GM21515 (cell line): ENCODE data around the gene OCA2.
"Not testable (repeated sequence)": the region's sequence is repeated elsewhere in the genome, so short reads cannot be mapped to it uniquely, and the experiment has no call there.

Experiments used
- ATAC-seq: cut with Tn5 transposase; IDR thresholded peaks from one replicate; pipeline ENCODE4 v1.9.1; 2021; ENCODE audit not compliant: unreplicated experiment

The OCA2 gene

DNA sequence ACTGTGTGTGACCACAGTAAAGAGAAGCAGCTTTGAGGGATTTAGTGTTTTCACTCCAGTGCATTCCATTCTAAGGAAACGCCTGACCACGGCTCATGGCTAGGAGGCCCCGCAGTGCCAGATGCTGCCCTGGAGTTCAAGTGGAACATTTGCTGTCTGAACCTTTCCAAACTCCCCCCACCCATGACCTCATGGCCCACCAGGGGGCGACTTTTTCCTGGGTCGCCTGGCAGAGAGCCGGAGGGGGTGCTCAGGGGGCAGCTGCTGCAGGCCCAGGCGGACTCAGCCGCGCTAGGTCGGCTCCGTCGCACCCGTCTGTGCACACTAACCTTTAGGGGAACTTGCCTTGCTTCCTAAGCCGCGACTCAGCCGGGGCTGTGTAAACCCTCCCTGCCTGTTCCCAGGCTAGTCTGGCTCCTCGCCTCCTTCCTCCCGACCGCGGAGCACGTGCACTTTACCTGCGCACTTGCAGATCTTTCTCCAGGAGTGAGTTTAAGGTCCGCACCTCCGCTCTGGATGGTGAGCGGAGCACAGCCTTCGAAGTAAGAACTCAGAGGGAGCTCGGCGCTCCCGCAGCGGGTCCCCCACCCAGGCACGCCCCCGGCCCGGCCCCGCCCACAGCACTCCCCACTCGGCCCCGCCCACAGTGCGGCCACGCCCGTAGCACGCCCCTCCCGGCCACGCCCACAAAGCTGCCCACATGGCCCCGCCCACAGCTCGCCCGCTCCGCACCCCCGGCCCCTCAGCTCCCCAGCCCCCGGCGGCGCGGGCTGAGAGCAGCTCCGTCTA is at the start of gene OCA2:
OCA2 (minus strand) TSS at position 550 of the 789 bp plus-strand sequence. CDS start 17,441 bp downstream, outside the sequence.
- no peak for ATAC-seq

DNA sequence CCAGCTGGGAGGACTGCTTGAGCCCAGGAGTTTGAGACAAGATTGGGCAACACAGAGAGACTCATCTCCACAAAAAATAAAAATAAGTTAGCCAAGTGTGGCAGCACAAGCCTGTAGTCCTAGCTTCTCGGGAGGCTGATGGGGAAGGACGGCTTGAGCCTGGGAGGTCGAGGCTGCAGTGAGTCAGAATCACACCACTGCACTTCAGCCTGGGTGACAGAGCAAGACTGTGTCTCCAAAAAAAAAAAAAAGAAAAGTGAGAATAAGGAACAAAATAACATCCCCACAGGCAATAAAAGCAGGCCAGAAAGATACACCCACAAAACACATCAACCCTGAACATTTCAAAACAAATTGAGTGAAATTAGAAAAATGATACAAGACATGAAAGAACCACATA is 48.7 kb upstream of the OCA2 start:
- no peak for ATAC-seq

DNA sequence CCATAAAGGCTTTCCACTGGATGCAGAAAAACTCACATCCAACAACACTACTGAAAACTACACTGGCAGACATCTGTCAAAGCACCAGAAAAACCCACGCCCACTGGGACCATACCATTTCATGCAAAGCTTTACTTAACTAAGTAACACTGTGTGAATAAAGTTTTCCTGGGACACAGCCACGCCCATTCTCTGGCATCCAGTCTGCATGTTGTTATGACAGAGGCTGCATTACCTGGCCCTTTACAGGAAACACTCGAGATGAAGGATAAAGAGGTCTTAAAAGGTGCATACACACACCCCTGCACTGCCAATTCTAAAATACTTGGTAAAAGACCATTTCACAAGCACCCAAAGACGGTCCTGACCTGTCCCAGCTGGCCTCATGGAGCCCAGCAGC is 46.3 kb upstream of the OCA2 start:
- ATAC-seq, result not testable (repeated sequence)

DNA sequence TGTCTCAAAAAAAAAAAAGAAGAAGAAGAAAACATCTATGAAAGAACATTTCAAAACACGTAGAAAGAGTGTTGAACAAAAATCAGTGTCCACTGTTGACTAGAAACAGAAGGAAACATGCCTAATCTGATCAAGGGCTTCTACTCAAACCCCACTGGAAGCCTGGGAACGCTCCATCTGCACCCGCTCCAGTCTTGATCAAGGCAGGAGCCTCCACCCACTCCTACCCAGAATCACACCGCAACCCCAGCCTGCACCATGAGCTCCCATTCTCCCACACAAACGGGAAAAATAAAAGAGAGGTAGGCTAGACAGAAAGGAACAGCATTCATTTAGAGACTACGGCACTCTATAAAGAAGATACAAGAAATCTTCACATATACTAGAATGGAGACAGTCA is 40.9 kb upstream of the OCA2 start:
- ATAC-seq, result no peak

DNA sequence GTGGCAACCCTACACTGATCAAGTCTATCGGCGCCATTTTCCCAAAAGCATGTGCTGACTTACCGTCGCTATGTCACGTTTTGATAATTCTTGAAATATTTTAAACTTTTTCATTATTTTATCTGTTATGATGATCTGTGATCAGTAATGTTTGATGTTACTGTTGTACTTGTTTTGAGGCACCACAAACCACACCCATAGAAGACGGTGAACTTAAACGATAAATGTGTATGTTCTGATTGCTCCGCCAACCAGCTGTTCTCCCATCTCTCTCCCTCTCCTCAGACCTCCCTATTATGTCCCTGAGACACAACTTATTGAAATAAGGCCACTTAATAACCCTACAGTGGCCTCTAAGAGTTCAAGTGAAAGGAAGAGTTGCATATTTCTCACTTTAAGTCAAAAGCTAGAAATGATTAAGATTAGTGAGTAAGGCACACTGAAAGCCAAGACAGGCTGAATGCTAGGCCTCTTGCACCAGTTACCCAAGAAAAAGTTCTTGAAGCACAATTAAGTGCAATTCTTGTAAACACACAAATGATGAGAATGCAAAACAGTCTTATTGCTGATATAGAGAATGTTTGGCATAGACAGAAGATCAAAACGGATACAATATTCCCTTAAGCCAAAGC is 38.4 kb upstream of the OCA2 start:
- ATAC-seq, result not testable (repeated sequence)

DNA sequence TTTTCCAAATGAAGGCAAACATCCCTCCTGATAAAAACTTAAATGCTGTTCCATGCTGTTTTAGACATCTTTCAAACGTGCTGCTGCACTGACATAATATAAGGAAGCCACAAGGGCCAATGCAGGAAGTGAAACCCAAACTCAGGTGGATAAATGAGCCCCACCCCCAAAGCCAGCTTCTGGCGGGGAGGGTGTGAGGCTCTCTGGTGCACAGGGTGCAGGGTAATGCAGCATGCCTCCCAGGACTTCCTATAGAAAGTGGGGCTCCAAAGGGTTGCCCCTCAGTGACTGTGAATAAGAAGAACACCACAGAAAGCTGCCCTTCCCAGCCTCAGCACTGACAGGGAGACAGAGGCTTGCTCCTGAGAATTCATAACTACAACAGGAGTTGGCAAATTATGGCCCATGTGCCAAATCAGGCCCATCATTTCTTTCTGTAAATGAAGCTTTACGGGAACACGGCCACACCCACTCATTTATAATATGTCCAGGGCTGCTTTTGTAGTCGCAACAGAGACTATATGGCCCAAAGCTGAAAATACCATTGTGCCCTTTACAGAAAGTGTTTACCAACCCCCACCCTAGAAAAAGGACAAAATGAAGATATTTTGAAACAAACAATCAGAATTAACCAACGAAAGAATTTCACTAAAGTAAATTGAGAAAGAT is 37.3 kb upstream of the OCA2 start:
- ATAC-seq, result peak; percentile 99

DNA sequence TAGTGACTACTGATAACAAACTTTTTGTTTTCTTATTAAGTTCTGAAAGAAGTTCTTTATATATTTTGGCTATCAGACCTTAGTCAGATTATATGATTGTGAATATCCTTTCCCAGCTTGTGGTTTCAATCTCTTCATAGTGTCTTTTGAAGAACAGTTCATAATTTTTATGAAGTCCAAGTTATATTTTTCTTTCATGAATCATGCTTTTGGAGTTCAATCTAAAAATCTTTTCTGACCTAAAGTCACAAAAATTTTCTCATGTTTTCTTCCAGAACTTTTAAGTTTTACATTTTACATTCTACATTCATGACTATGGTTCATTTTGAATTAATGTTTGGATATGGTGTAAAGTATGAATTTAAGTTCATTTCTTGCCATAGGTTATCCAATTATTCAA is 34.2 kb upstream of the OCA2 start:
- no peak for ATAC-seq

DNA sequence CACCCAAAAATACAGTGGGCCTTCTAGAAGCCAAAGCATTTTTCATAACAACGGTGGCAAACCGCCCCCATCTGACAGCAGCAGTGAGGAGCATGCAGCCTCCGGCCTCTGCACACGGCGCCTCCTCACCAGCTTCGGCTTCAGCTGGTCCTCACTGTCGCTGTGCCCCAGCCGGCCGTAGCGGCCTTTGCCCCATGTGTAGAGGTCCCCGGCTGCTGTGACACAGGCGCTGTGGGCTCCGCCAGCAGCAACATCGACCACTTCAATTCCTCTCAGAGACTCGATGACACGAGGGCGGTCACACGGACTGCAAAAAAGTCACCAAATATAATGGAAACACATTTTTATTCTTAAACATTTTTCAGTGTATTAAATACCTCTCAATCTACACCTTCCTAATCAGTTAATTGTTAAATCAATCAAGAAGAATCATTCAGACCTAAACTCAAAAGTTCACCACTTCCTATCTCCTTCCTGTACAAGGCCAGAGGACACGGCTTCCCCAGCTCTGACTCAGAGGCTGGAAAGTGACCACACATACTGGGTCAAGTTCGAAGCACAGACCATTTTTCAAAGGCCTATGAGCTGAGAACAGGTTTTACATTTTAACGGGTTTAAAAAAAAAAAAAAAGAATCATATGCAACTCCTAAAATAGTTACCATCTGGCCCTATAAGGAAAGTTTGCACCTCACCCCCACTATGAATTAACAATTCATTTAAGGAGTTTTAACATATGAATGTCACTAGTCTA is 33.6 kb upstream of the OCA2 start:
- no peak for ATAC-seq

DNA sequence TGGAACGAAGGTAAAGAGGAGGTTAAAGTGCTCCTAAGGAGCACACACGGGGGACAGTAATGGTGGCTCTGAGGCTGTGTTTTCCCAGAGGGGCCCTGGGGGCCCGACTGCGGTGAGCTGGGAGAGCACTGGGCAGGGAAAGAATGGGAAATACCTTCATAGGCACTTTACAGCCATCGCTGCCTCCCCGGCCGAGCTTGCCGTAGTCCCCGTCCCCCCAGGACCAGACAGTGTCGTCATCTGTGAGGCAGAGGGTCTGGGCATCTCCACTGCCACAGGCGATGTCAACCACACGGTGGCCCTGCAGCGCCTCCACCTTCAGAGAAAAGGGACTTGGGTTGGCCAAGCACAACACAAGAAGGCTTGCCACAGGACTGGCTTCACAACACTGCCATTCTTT is 32.8 kb upstream of the OCA2 start:
- no peak for ATAC-seq

DNA sequence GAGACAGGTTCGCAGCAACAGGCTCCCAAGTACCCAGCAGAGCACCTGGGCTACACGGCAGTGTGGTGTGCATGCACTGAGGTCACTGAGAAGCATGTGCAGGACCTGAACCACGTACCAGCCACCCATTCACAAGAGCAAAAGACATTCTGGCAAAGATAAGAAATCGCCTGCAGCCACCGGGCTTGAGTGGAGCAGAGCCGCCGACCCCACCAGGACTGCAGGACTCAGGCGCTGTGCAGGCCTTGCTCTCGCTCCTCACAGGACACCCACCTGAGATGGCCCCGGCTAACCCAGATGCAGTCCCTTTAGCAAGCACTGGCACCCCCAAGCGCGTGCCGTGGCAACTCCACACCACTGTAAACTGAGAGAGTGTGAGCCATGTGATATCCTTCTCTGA is 32.3 kb upstream of the OCA2 start:
- ATAC-seq, result no peak

DNA sequence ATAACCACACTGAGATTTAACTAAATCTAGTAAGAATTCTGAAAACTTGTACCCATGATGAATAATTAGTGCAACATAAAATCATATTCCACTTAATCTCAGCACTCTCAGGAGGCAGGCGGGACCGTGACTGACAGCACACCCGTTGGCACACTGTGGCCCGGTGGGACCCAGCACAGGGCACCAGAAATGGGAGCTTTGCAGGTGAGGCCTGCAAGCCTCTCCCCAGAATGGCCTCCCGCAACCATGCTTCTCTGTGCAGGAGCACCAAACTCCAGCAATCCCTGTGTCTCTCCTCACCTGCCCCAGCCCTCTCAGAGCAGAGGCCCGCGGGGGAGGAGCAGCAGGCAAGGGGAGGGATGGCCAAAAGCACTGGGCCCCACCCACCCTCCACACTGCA is 31.5 kb upstream of the OCA2 start:
- no peak for ATAC-seq

DNA sequence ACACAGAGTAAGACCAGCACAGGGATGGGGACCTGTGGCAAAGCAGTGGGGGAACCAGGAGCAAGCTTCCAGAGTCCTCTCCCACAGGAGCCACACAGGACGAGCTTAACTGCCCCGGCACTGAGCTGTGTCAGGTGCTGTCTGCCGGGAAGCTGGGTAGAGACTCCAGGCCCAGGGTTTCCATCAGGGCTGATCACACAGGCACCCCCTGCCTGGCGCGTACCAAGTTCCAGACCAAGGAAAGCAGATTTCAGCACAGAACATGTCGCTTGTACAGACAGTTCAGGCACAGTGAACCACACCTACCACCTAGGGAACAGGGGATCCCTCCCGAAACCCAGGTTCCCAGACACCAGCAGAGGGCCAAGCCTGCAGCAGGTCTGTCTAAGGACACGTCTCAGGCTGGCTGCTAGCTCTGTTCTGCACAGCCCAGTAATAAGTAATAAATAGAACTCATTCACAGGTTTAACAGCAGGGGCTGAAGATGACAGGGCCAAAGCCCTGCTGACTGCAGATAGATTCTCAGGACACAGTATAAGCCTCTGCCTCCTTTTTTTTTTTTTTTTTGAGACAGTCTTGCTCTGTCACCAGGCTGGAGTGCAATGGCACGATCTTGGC is 30.2 kb upstream of the OCA2 start:
- ATAC-seq, result no peak

DNA sequence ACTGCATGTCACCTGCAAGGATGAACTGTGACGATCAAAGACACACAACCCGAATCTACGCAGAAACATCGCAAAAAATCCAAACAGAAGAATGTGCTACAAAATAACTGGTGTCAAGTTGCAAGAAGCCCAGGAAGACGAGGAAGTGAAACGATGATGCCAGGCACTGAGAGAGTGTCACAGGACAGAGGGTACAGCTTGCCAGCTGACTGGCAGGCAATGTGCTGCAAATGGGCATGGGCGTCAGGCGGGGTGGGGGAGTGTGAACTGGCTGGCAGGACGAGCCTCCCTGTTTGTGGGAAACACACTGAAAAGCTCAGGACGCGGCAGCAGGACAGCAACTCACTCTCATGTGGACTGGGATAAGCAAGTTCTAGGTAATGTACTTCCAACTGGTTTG is 28.9 kb upstream of the OCA2 start:
- no peak for ATAC-seq

DNA sequence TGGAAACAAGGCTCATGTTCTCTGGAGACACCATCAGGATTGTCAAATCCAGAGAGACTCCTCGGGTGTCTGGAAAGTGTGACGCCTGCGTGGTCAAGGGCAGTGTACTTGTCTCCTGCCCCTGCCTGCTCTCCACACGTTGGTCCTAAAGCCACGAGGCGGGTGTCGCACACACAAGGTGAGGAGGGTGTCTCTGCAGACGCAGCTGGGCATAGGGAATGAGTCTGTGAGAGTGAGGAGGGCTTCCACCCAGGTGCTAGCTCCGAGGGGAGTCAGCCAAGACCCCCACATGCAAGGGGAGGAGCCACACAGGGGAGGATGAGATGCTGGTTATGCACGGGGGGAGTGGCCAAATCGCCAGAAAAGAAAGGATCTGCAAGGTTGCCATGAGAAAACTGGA is 27.9 kb upstream of the OCA2 start:
- ATAC-seq, result no peak

DNA sequence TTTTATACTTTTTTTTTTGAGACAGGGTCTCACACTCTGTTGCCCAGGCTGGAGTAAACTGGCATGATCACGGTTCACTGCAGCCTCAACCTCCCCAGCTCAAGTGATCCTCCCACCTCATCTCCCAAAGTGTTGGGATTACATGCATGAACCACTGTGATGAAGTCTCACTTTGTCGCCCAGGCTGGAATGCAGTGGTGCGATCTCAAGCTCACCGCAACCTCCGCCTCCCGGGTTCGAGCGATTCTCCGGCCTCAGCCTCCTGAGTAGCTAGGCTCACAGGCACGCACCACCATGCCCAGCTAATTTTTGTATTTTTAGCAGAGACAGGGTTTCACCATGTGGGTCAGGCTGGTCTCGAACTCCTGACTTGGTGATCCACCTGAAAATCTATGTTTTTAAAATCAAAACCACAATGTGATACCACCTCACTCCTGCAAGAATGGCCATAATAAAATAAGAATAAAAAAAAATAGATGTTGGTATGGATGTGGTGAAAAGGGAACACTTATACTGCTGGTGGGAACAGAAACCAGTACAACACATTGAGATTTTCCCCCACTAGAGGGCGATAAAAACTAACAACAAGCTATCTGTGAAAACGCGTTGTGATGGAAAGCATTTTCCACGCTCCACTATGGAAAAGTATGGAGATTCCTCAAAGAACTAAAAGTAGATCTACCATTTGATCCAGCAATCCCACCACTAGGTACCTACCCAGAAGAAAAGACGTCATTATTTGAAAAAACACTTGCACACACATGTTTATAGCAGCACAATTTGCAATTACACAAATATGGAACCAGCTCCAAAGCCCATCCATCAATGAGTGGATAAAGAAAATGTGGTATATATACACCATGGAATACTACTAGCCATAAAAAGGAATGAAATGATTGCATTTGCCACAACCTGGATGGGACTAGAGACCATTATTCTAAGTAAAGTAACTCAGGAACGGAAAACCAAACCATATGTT is 26.8 kb upstream of the OCA2 start:
- no peak for ATAC-seq

DNA sequence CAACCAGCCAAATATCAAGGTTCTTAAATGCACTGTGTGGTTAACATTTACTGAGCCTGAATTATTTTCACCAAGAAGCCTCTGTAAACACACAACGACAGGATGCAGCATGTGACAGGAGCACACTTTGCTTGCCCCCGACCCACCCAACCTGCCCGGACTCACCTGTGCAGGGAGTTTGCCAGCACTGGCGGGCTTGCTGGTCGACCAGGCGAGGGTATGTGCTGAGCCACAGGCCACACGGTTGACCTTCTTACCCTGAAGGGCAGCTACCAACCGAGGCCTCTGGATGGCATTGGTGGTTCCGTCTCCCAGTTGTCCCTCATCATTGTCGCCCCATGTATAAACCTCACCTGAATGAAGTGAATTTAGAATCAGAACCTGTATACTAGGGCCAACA is 25.7 kb upstream of the OCA2 start:
- ATAC-seq, result no peak

DNA sequence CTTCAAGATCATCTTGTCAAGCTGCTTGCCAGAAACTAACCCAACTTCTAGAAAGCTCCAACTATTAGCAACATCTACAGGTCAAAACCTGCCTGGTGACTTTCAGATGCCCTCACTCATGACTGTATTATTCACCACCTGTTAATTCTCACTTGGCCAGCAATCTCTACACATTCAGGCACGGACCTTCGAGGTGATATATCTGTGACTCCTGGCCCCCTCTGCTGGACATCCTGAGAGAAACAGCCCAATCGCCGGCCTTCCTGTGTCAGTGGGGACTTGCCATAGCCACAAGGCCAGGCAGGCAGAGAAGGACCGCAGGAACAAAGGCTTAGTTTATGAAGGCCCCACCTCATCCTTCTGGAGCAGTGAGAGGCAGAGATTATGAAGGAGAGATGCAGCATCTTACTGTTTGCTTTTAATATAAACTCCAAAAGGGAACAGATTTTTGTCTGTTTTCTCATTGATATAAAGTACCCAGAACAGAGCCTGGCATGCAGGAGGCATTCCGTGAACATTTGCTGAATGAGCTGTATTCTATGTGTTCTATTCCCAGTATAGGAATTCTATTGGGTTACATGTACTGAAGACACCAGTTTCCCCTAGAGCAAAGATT is 24.4 kb upstream of the OCA2 start:
- no peak for ATAC-seq

DNA sequence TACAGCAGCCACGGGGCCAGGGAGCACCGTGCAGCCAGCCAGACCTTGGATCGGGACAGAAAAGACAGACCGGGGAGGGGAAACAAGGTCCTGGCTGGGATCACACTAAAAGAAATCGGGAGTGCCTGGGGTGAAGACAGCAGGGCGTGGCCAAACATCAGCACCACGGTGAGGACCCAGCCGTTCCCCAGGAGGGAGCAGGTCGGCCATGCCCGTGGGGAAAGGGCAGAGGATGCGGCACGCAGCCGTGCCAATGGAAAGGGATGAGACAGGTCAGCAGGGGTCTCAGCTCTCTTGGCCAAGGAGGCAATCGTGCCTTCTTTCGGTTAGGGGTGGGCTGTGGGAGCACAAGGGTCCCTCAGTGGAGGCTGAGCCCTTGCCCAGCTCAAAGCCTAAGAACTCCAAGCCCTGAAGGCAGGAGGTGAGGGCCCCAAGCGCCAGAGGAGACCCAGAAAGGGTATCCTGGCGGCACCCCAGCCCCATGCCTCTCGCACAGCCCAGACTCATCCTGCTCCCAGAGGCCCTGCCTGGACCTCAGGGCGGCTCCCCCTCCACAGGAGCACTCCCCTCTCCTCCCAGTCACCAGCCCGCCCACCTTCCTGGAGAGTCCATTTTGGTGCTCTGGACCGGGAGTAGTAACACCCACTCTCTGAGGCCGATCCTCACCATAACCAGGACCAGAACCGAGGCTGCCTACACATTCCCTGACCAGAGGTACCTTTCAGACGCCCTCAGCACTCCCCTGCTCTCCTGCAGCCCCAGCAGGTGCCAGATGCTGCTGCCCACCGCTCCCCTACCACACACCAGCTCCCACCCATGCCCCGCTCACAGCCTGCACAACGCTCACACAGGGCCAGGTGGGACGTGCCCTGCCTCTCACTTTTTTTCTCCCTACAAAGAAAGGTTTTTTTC is 23.2 kb upstream of the OCA2 start:
- ATAC-seq, result no peak
